HCT116 (cell line): ENCODE results near the gene PAM16. TPM values are rescaled to one million over a fixed set of nuclear protein-coding genes. Genes with fewer than 3 reads are reported as not detected.

ENCODE experiments used
- ATAC-seq: fragments of 200-7000 bp; cut with Tn5 transposase; 2 replicates; pipeline ENCODE4 v1.9.1; 2020; ENCODE audit warnings: mild to moderate bottlenecking, moderate library complexity
- BruUV-seq: library from RNA; stranded (reverse); fragments of 400-500 nt; replicated peaks from 2 replicates; lab custom pipeline; 2021; lab: Mats Ljungman, UMichigan
- CTCF ChIA-PET: fragments of 300-600 bp; sonication (Branson Sonifier 250); formaldehyde crosslinking; loops from one replicate; lab custom pipeline; 2021; ENCODE audit warnings: antibody characterized with exemption; lab: Charles Lee
- POLR2A ChIA-PET: fragments of 300-600, 350-600 bp; sonication (Branson Sonifier 250); formaldehyde crosslinking; loops from one replicate; lab custom pipeline; 2021; ENCODE audit warnings: antibody characterized with exemption; lab: Charles Lee
- RAD21 ChIA-PET, 2 experiments: fragments of 300-600 bp; sonication (Branson Sonifier 250); formaldehyde crosslinking; loops; one replicate each; lab custom pipeline; 2023; ENCODE audit warnings: low total read pairs in 2 of 2; ENCODE audit not compliant: uncharacterized antibody in 2 of 2, unreplicated experiment in 2 of 2, low non-redundant PET in 1 of 2; lab: Charles Lee
- DNase-seq: peaks from one replicate; pipeline ENCODE4 v3.0.0-alpha.2; 2010; ENCODE audit warnings: low read depth, low spot score
- H2AFZ ChIP-seq: fragments of 200-600 bp; shearing (Covaris generic), sonication (generic); 2 replicates; pipeline ENCODE4 v1.6.1; 2017; ENCODE audit warnings: low read depth, mixed run types, mixed read lengths, antibody characterized with exemption, low read length; ENCODE audit not compliant: poor library complexity, severe bottlenecking
- H3K27ac ChIP-seq: 2 replicates; pipeline ENCODE4 v1.5.1; 2012; ENCODE audit warnings: low read depth, low read length
- H3K27me3 ChIP-seq: fragments of 200-600 bp; sonication (generic); 2 replicates; pipeline ENCODE4 v1.6.1; 2016; ENCODE audit warnings: mixed run types, low read length, mixed read lengths; ENCODE audit not compliant: insufficient read depth
- H3K36me3 ChIP-seq, 2 experiments: fragments of 200-500 bp in 1 of 2; fragments of 200-600 bp in 1 of 2; sonication (Bioruptor generic) in 1 of 2; sonication (generic) in 1 of 2; 2 replicates each; pipeline versions ENCODE4 v1.5.1 to v1.6.1; 2014 to 2016; ENCODE audit warnings: low read length in 2 of 2, inconsistent platforms in 1 of 2, mixed read lengths in 1 of 2, mixed run types in 1 of 2; ENCODE audit not compliant: insufficient read depth in 2 of 2, control insufficient read depth in 1 of 2
- H3K4me1 ChIP-seq, 2 experiments: fragments of 200-600 bp in 1 of 2; sonication (generic) in 1 of 2; 2 replicates each; pipeline versions ENCODE4 v1.5.1 to v1.6.1; 2012 to 2017; ENCODE audit warnings: low read length in 2 of 2, inconsistent platforms in 1 of 2, mild to moderate bottlenecking in 1 of 2, mixed read lengths in 1 of 2, mixed run types in 1 of 2, moderate library complexity in 1 of 2; ENCODE audit not compliant: insufficient read depth in 2 of 2, control insufficient read depth in 1 of 2
- H3K4me2 ChIP-seq: fragments of 200-600 bp; sonication (generic); 2 replicates; pipeline ENCODE4 v1.6.1; 2017; ENCODE audit warnings: mixed run types, low read length, mixed read lengths
- H3K4me3 ChIP-seq, 2 experiments: fragments of 200-600 bp in 1 of 2; sonication (generic) in 1 of 2; replicated peaks in 1 of 2; 2 replicates each; pipeline ENCODE4 v1.5.1; 2011 to 2016; ENCODE audit warnings: low read length in 2 of 2, control low read depth in 1 of 2, low read depth in 1 of 2, mild to moderate bottlenecking in 1 of 2, mixed read lengths in 1 of 2, mixed run types in 1 of 2
- H3K79me2 ChIP-seq: fragments of 200-600 bp; sonication (generic); 2 replicates; pipeline ENCODE4 v1.6.1; 2017; ENCODE audit warnings: mild to moderate bottlenecking, mixed run types, low read length, moderate library complexity, mixed read lengths; ENCODE audit not compliant: insufficient read depth
- H3K9ac ChIP-seq: fragments of 200-600 bp; sonication (generic); 2 replicates; pipeline ENCODE4 v1.6.1; 2016; ENCODE audit warnings: low read length, mixed read lengths
- H3K9me2 ChIP-seq: fragments of 200-600 bp; sonication (generic), shearing (Covaris generic); 2 replicates; pipeline ENCODE4 v1.6.1; 2017; ENCODE audit warnings: mixed run types, mild to moderate bottlenecking, moderate library complexity; ENCODE audit not compliant: insufficient read depth
- H3K9me3 ChIP-seq, 2 experiments: fragments of 200-500 bp in 1 of 2; fragments of 200-600 bp in 1 of 2; sonication (Bioruptor generic) in 1 of 2; sonication (generic) in 1 of 2; 2 replicates each; pipeline ENCODE4 v1.6.1; 2014 to 2017; ENCODE audit warnings: low read length in 2 of 2, mixed read lengths in 2 of 2, inconsistent platforms in 1 of 2, low read depth in 1 of 2, mild to moderate bottlenecking in 1 of 2, mixed run types in 1 of 2, moderate library complexity in 1 of 2; ENCODE audit not compliant: control insufficient read depth in 1 of 2, insufficient read depth in 1 of 2
- H4K20me1 ChIP-seq: fragments of 200-600 bp; sonication (generic), shearing (Covaris generic); 2 replicates; pipeline ENCODE4 v1.6.1; 2017; ENCODE audit warnings: mixed run types, mild to moderate bottlenecking, moderate library complexity; ENCODE audit not compliant: insufficient read depth
- CBX3 ChIP-seq: IDR thresholded peaks from 2 replicates; pipeline ENCODE4 v1.6.1; 2012; ENCODE audit warnings: low read depth
- CTCF ChIP-seq, 3 experiments: fragments of 200-600 bp in 1 of 3; sonication (generic) in 1 of 3; IDR thresholded peaks in 2 of 3; conservative IDR thresholded peaks in 1 of 3; 2 replicates each; pipeline ENCODE4 v1.5.1; 2012 to 2017; ENCODE audit warnings: low read depth in 2 of 3, low read length in 2 of 3, antibody characterized with exemption in 1 of 3, borderline replicate concordance in 1 of 3, control low read depth in 1 of 3, mild to moderate bottlenecking in 1 of 3, mixed read lengths in 1 of 3, mixed run types in 1 of 3, moderate library complexity in 1 of 3; ENCODE audit not compliant: insufficient read depth in 1 of 3
- EGR1 ChIP-seq: IDR thresholded peaks from 2 replicates; pipeline ENCODE4 v1.6.1; 2012; ENCODE audit warnings: low read depth
- ELF1 ChIP-seq: IDR thresholded peaks from 2 replicates; pipeline ENCODE4 v1.6.1; 2012; ENCODE audit warnings: low read depth, borderline replicate concordance
- POLR2A ChIP-seq: IDR thresholded peaks from 2 replicates; pipeline ENCODE4 v1.7.0; 2011; ENCODE audit warnings: borderline replicate concordance; ENCODE audit not compliant: insufficient read depth, insufficient read length; ENCODE audit errors: extremely low read depth
- POLR2AphosphoS5 ChIP-seq: IDR thresholded peaks from 2 replicates; pipeline ENCODE4 v1.6.1; 2011; ENCODE audit warnings: mild to moderate bottlenecking, low read depth, low read length, moderate library complexity
- SIN3A ChIP-seq: IDR thresholded peaks from 2 replicates; pipeline ENCODE4 v1.6.1; 2012; ENCODE audit warnings: low read depth
- YY1 ChIP-seq: IDR thresholded peaks from 2 replicates; pipeline ENCODE4 v1.6.1; 2011; ENCODE audit warnings: low read length, low read depth, moderate library complexity, mild to moderate bottlenecking; ENCODE audit not compliant: insufficient replicate concordance; ENCODE audit errors: extremely low read depth
- ZNF274 ChIP-seq: fragments of 200-500 bp; sonication (Bioruptor generic); IDR thresholded peaks from 2 replicates; pipeline ENCODE4 v1.6.1; 2014; ENCODE audit warnings: mild to moderate bottlenecking, low read depth, low read length, inconsistent platforms
- intact Hi-C: fragments of 100-400 bp; cut with micrococcal nuclease; formaldehyde crosslinking; loops from 2 replicates; pipeline ENCODE4 v1.10.0; 2022
- total RNA-seq: library from RNA; stranded (reverse); gene quantifications from one replicate; pipeline ENCODE4 v1.2.1, GENCODE V29; 2021; ENCODE audit not compliant: unreplicated experiment

The PAM16 gene
- total RNA-seq, 1 experiment from 2014 or later = 102 TPM

- H3K4me2 ChIP-seq = peak overlapping the region; percentile 78
- intact Hi-C loops = no loop called here
- TF ChIP-seq ZNF274 (no peak), CTCF (IDR thresholded peaks at IDR 0.05 in 2 of 3, conservative IDR thresholded peaks at IDR 0.05 in 1 of 3; ENCODE audit: borderline replicate concordance in 1 of 3, insufficient read depth in 1 of 3, low read depth in 2 of 3, low read length in 2 of 3) (peak in 2 of 3 experiments; percentile 87 to 90; a peak in 4 of 6 replicates), EGR1 (no peak), POLR2A (no peak), YY1 (peak; percentile 48), CBX3 (no peak), SIN3A (no peak), ELF1 (no peak), POLR2AphosphoS5 (no peak)
- TF ChIP-seq, all 23 proteins: peak for 2
- no TSS peak for BruUV-seq
- ChIA-PET CTCF (interaction anchor here (0.7 to 5.7 kb wide), 10 partner anchors 8 to 93 kb away, joined by 3 to 40 read pairs (median 9); partner anchors contain the start of gene TFAP4), POLR2A (interaction anchor here (1.0 to 1.7 kb wide), 2 partner anchors 9 to 38 kb away, joined by 3 to 4 read pairs; partner anchors contain the start of gene TFAP4), RAD21 (interaction anchor here in 1 of 2 experiments (1.2 kb wide), 1 partner anchor 11 kb away, joined by 3 read pairs; no protein-coding TSS in a partner anchor)
- peak; percentile 61 for DNase-seq
- Histone ChIP-seq H4K20me1 (no peaks in the 10 kb centered on the region), H3K9me3 (no peaks in the 10 kb centered on the region), H3K36me3 (no peaks in the 10 kb centered on the region), H2AFZ (peak overlapping the region; percentile 0), H3K27me3 (no peaks in the 10 kb centered on the region), H3K4me1 (peaks cover 30 to 62% of the 10 kb centered on the region in 2 experiments), H3K9ac (peak overlapping the region; percentile 10; the same call in 1 of the 2 replicates), H3K27ac (peak overlapping the region; percentile 23; the same call in 1 of the 2 replicates), H3K9me2 (no peaks in the 10 kb centered on the region), H3K79me2 (peaks cover 10% of the 10 kb centered on the region), H3K4me3 (no peak overlapping the region)
- ATAC-seq = peak; percentile 57
Measured at GRCh38 chr16:4309833-4310266, 41.3 kb downstream of the PAM16 start.
